Activated CD4-positive, alpha-beta T cell treated with anti-CD3 and anti-CD28 coated beads, Interleukin-2, amount 10 ng/mL, durations not matched to agents 7 days and 5 days (primary cell): ENCODE results near the gene TRAPPC8. TPM values are rescaled to one million over a fixed set of nuclear protein-coding genes. Genes with fewer than 3 reads are reported as not detected.
A peak's percentile ranks its signal among the peaks of the same experiment; 100 is the strongest.

Experiments used
- CTCF ChIA-PET: fragments of 350-600 bp; sonication (Branson Sonifier 250); formaldehyde crosslinking; loops from one replicate; lab custom pipeline; 2021; ENCODE audit warnings: antibody characterized with exemption; lab: Charles Lee
- POLR2A ChIA-PET: fragments of 350-600 bp; sonication (Branson Sonifier 250); formaldehyde crosslinking; loops from one replicate; lab custom pipeline; 2021; ENCODE audit warnings: antibody characterized with exemption; lab: Charles Lee
- DNase-seq: peaks from one replicate; pipeline ENCODE4 v3.0.0-alpha.2; 2020
- H3K27ac Mint-ChIP-seq: one replicate; pipeline ENCODE4 v1.8.0; 2021; ENCODE audit warnings: mild to moderate bottlenecking, moderate library complexity, mixed read lengths
- H3K27me3 Mint-ChIP-seq: one replicate; pipeline ENCODE4 v1.8.0; 2021; ENCODE audit warnings: mixed read lengths
- H3K36me3 Mint-ChIP-seq: one replicate; pipeline ENCODE4 v1.8.0; 2021; ENCODE audit warnings: low read depth, mixed read lengths
- H3K4me1 Mint-ChIP-seq: one replicate; pipeline ENCODE4 v1.8.0; 2021; ENCODE audit warnings: mixed read lengths
- H3K4me3 Mint-ChIP-seq: one replicate; pipeline ENCODE4 v1.8.0; 2021; ENCODE audit warnings: mild to moderate bottlenecking, moderate library complexity, mixed read lengths
- H3K9me3 Mint-ChIP-seq: one replicate; pipeline ENCODE4 v1.8.0; 2021; ENCODE audit warnings: mixed read lengths
- total RNA-seq, 2 experiments: library from RNA; stranded (reverse); gene quantifications; one replicate each; pipeline ENCODE4 v1.2.3, GENCODE V29; 2021

Gene TRAPPC8
- 10 to 100 TPM; 38.7 to 45.9 TPM for total RNA-seq

- H3K27me3 Mint-ChIP-seq: no peaks in the 10 kb centered on the region
- H3K36me3 Mint-ChIP-seq: peaks cover 10% of the 10 kb centered on the region
- H3K4me1 Mint-ChIP-seq: peaks cover 46% of the 10 kb centered on the region
- peak; percentile 94 for DNase-seq
- ChIA-PET CTCF (interaction anchor here (0.7 to 1.7 kb wide), 6 partner anchors 12 to 215 kb away, joined by 3 to 6 read pairs (median 3); no protein-coding TSS in a partner anchor), POLR2A (interaction anchor here (1.0 to 1.4 kb wide), 2 partner anchors 76 to 148 kb away, joined by 3 to 13 read pairs; partner anchors contain the start of genes RNF125 and RNF138)
- H3K4me3 Mint-ChIP-seq: peak within 1 kb of the TSS; percentile 99
- no peaks in the 10 kb centered on the region for H3K9me3 Mint-ChIP-seq
- peak within 1 kb of the TSS; percentile 99 for H3K27ac Mint-ChIP-seq
Measured at GRCh38 chr18:31942999-31943877, at the start of gene TRAPPC8. TSS of gene TRAPPC8 (minus strand) at chr18:31943128. CDS start at chr18:31942764, 364 bp downstream.

GRCh38 chr18:31990823-31991222 lies 47.9 kb upstream of the TRAPPC8 start:
- Mint-ChIP-seq H3K9me3 (no peaks in the 10 kb centered on the region), H3K4me1 (no peaks in the 10 kb centered on the region), H3K4me3 (no peak overlapping the region), H3K36me3 (no peaks in the 10 kb centered on the region), H3K27ac (no peak overlapping the region), H3K27me3 (peaks cover 2% of the 10 kb centered on the region)
- no peak for DNase-seq
- POLR2A ChIA-PET: no interaction called here
- CTCF ChIA-PET: no interaction called here

GRCh38 chr18:31983976-31984375 lies 41.0 kb upstream of the TRAPPC8 start:
- DNase-seq: no peak
- CTCF ChIA-PET: interaction anchor here (1.2 to 2.0 kb wide), 3 partner anchors 10 to 23 kb away, joined by 3 to 5 read pairs (median 3); no protein-coding TSS in a partner anchor

GRCh38 chr18:31983020-31983419 lies 40.1 kb upstream of the TRAPPC8 start:
- CTCF ChIA-PET: interaction anchor here (0.6 to 1.3 kb wide), 2 partner anchors 24 to 207 kb away, joined by 3 read pairs; partner anchors contain the start of gene MEP1B
- H3K27ac Mint-ChIP-seq: no peak overlapping the region

More at GRCh38 chr18:31983976-31984375, 41.0 kb upstream of the TRAPPC8 start:
- Mint-ChIP-seq H3K36me3 (peaks cover 3% of the 10 kb centered on the region), H3K4me3 (no peak overlapping the region), H3K9me3 (peaks cover 7% of the 10 kb centered on the region), H3K4me1 (peaks cover 18% of the 10 kb centered on the region), H3K27ac (no peak overlapping the region), H3K27me3 (no peaks in the 10 kb centered on the region)
- POLR2A ChIA-PET: interaction anchor here (0.6 kb wide), 1 partner anchor 48 kb away, joined by 4 read pairs; no protein-coding TSS in a partner anchor

GRCh38 chr18:31980863-31981262 lies 37.9 kb upstream of the TRAPPC8 start:
- Mint-ChIP-seq H3K27ac (no peak overlapping the region), H3K36me3 (peaks cover 3% of the 10 kb centered on the region), H3K9me3 (peaks cover 19% of the 10 kb centered on the region), H3K4me3 (no peak overlapping the region), H3K27me3 (no peaks in the 10 kb centered on the region), H3K4me1 (peaks cover 18% of the 10 kb centered on the region)
- CTCF ChIA-PET: no interaction called here
- no peak for DNase-seq
- POLR2A ChIA-PET: no interaction called here

More at GRCh38 chr18:31983020-31983419, 40.1 kb upstream of the TRAPPC8 start:
- peaks cover 18% of the 10 kb centered on the region for H3K4me1 Mint-ChIP-seq
- peaks cover 3% of the 10 kb centered on the region for H3K36me3 Mint-ChIP-seq
- POLR2A ChIA-PET: no interaction called here
- H3K4me3 Mint-ChIP-seq: no peak overlapping the region
- DNase-seq: no peak
- H3K27me3 Mint-ChIP-seq: no peaks in the 10 kb centered on the region
- H3K9me3 Mint-ChIP-seq: peaks cover 17% of the 10 kb centered on the region

- Mint-ChIP-seq H3K4me1 (peaks cover 16% of the 10 kb centered on the region), H3K4me3 (no peak overlapping the region), H3K27me3 (peaks cover 4% of the 10 kb centered on the region), H3K9me3 (peaks cover 24% of the 10 kb centered on the region), H3K36me3 (peaks cover 3% of the 10 kb centered on the region), H3K27ac (no peak overlapping the region)
- DNase-seq: no peak
- ChIA-PET CTCF (no interaction called here), POLR2A (interaction anchor here (0.7 kb wide), 1 partner anchor 152 kb away, joined by 6 read pairs; no protein-coding TSS in a partner anchor)
Measured at GRCh38 chr18:31979714-31980113, 36.8 kb upstream of the TRAPPC8 start.

- ChIA-PET POLR2A (no interaction called here), CTCF (no interaction called here)
- Mint-ChIP-seq H3K36me3 (peaks cover 10% of the 10 kb centered on the region), H3K27ac (no peak overlapping the region), H3K27me3 (peaks cover 4% of the 10 kb centered on the region), H3K9me3 (peaks cover 32% of the 10 kb centered on the region), H3K4me3 (no peak overlapping the region), H3K4me1 (peaks cover 9% of the 10 kb centered on the region)
- no peak for DNase-seq
Measured at GRCh38 chr18:31978616-31979015, 35.7 kb upstream of the TRAPPC8 start.

GRCh38 chr18:31977270-31977872 lies 34.4 kb upstream of the TRAPPC8 start:
- ChIA-PET POLR2A (no interaction called here), CTCF (interaction anchor here (0.6 to 1.5 kb wide), 5 partner anchors 10 to 126 kb away, joined by 3 to 4 read pairs (median 3); partner anchors contain the start of gene TRAPPC8)
- peaks cover 32% of the 10 kb centered on the region for H3K9me3 Mint-ChIP-seq
- H3K36me3 Mint-ChIP-seq: peaks cover 10% of the 10 kb centered on the region
- peaks cover 4% of the 10 kb centered on the region for H3K27me3 Mint-ChIP-seq
- peak; percentile 51 for DNase-seq
- H3K4me1 Mint-ChIP-seq: peaks cover 1% of the 10 kb centered on the region
- no peak overlapping the region for H3K4me3 Mint-ChIP-seq
- no peak overlapping the region for H3K27ac Mint-ChIP-seq

- POLR2A ChIA-PET: no interaction called here
- no peak for DNase-seq
- Mint-ChIP-seq H3K9me3 (peaks cover 34% of the 10 kb centered on the region), H3K27me3 (peaks cover 4% of the 10 kb centered on the region), H3K4me3 (no peak overlapping the region), H3K4me1 (no peaks in the 10 kb centered on the region), H3K27ac (no peak overlapping the region), H3K36me3 (peaks cover 10% of the 10 kb centered on the region)
- CTCF ChIA-PET: interaction anchor here (0.8 to 1.5 kb wide), 4 partner anchors 9 to 62 kb away, joined by 3 to 4 read pairs (median 3); partner anchors contain the start of gene TRAPPC8
Measured at GRCh38 chr18:31976242-31976641, 33.3 kb upstream of the TRAPPC8 start.

- H3K36me3 Mint-ChIP-seq: peaks cover 7% of the 10 kb centered on the region
- DNase-seq: no peak
- peaks cover 4% of the 10 kb centered on the region for H3K27me3 Mint-ChIP-seq
- ChIA-PET POLR2A (no interaction called here), CTCF (interaction anchor here (0.6 to 1.4 kb wide), 6 partner anchors 10 to 72 kb away, joined by 3 to 5 read pairs (median 3); no protein-coding TSS in a partner anchor)
- H3K4me1 Mint-ChIP-seq: no peaks in the 10 kb centered on the region
- H3K4me3 Mint-ChIP-seq: no peak overlapping the region
- peaks cover 30% of the 10 kb centered on the region for H3K9me3 Mint-ChIP-seq
- H3K27ac Mint-ChIP-seq: no peak overlapping the region
Measured at GRCh38 chr18:31973929-31974546, 31.1 kb upstream of the TRAPPC8 start.

- CTCF ChIA-PET: no interaction called here
- POLR2A ChIA-PET: no interaction called here
- Mint-ChIP-seq H3K4me1 (no peaks in the 10 kb centered on the region), H3K4me3 (no peak overlapping the region), H3K27me3 (peaks cover 4% of the 10 kb centered on the region), H3K36me3 (peaks cover 7% of the 10 kb centered on the region), H3K27ac (no peak overlapping the region), H3K9me3 (peaks cover 17% of the 10 kb centered on the region)
- no peak for DNase-seq
Measured at GRCh38 chr18:31970617-31971016, 27.7 kb upstream of the TRAPPC8 start.

GRCh38 chr18:31965316-31965970 lies 22.5 kb upstream of the TRAPPC8 start:
- ChIA-PET CTCF (interaction anchor here (0.7 kb wide), 1 partner anchor 23 kb away, joined by 3 read pairs; the partner anchor contains the start of gene TRAPPC8), POLR2A (no interaction called here)
- no peak for DNase-seq
- Mint-ChIP-seq H3K27ac (no peak overlapping the region), H3K4me1 (no peaks in the 10 kb centered on the region), H3K36me3 (no peaks in the 10 kb centered on the region), H3K4me3 (no peak overlapping the region), H3K27me3 (no peaks in the 10 kb centered on the region), H3K9me3 (peaks cover 2% of the 10 kb centered on the region)
